GM18499 (cell line): ENCODE results near the gene GRIA3.
"Not testable (repeated sequence)": the region's sequence is repeated elsewhere in the genome, so short reads cannot be mapped to it uniquely, and the experiment has no call there.

Source experiments
- ATAC-seq: cut with Tn5 transposase; IDR thresholded peaks from one replicate; pipeline ENCODE4 v1.9.1; 2021; ENCODE audit warnings: moderate number of reproducible peaks; ENCODE audit not compliant: insufficient read depth, unreplicated experiment

GRIA3 gene

GRCh38 chrX:123513585-123514278 lies 329.7 kb downstream of the GRIA3 start:
- no peak for ATAC-seq

GRCh38 chrX:123514279-123514640 lies 330.2 kb downstream of the GRIA3 start:
- not testable (repeated sequence) for ATAC-seq

- ATAC-seq: no peak
Measured at GRCh38 chrX:123518791-123519190, 334.7 kb downstream of the GRIA3 start.

- no peak for ATAC-seq
Measured at GRCh38 chrX:123525123-123525725, 341.1 kb downstream of the GRIA3 start.

- not testable (repeated sequence) for ATAC-seq
Measured at GRCh38 chrX:123530726-123531125, 346.6 kb downstream of the GRIA3 start.
